Stimulated activated CD4-positive, alpha-beta T cell treated with anti-CD3 and anti-CD28 coated beads, Interleukin-2, amount 100 ng/mL, for 24 hours (primary cell): ENCODE measurements around the gene BST1.

ENCODE experiments used
- DNase-seq, 2 donors: peaks; one replicate each; pipeline ENCODE4 v3.0.0-alpha.2; 2020

BST1 gene

GRCh38 chr4:15702941-15703403 is at the start of gene BST1:
BST1 (plus strand) TSS chr4:15703065; CDS start chr4:15703145, 80 bp downstream.
- DNase-seq, result peak; percentile 52 to 62

- DNase-seq, result no peak
These were observed 49.4 kb upstream of the BST1 start for GRCh38 chr4:15653420-15653819.

- no peak for DNase-seq
These were observed 48.8 kb upstream of the BST1 start for GRCh38 chr4:15653864-15654592.

- peak; percentile 52 to 54 for DNase-seq
These were observed 48.2 kb upstream of the BST1 start for GRCh38 chr4:15654593-15655222.

- DNase-seq, result peak; percentile 81 to 83
These were observed 47.4 kb upstream of the BST1 start, which contains the start of gene FBXL5 for GRCh38 chr4:15655223-15656037. FBXL5 (minus strand) TSS chr4:15655357; CDS start chr4:15655287, 70 bp downstream.

- DNase-seq, result no peak
These were observed 46.8 kb upstream of the BST1 start for GRCh38 chr4:15656038-15656470.

GRCh38 chr4:15657366-15657765 is 45.5 kb upstream of the BST1 start:
- no peak for DNase-seq

GRCh38 chr4:15658136-15658770 is 44.6 kb upstream of the BST1 start:
- DNase-seq, result no peak

- no peak for DNase-seq
These were observed 44.1 kb upstream of the BST1 start for GRCh38 chr4:15658781-15659180.

GRCh38 chr4:15659768-15660570 is 42.9 kb upstream of the BST1 start:
- DNase-seq, result no peak

GRCh38 chr4:15665753-15666365 is 37.0 kb upstream of the BST1 start:
- no peak for DNase-seq

GRCh38 chr4:15667006-15667405 is 35.9 kb upstream of the BST1 start:
- DNase-seq, result no peak

GRCh38 chr4:15668566-15669435 is 34.1 kb upstream of the BST1 start:
- DNase-seq, result no peak

- no peak for DNase-seq
These were observed 32.3 kb upstream of the BST1 start for GRCh38 chr4:15670576-15670975.

GRCh38 chr4:15672101-15672500 is 30.8 kb upstream of the BST1 start:
- no peak for DNase-seq

GRCh38 chr4:15673337-15673736 is 29.5 kb upstream of the BST1 start:
- DNase-seq, result no peak

GRCh38 chr4:15674046-15674445 is 28.8 kb upstream of the BST1 start:
- no peak for DNase-seq

GRCh38 chr4:15674926-15675325 is 27.9 kb upstream of the BST1 start:
- no peak for DNase-seq

- no peak for DNase-seq
These were observed 27.5 kb upstream of the BST1 start for GRCh38 chr4:15675356-15675755.

- DNase-seq, result no peak
These were observed 26.8 kb upstream of the BST1 start for GRCh38 chr4:15676039-15676438.

- no peak for DNase-seq
These were observed 26.0 kb upstream of the BST1 start for GRCh38 chr4:15676899-15677298.
